ELR (cell line): ENCODE data around the gene CNOT2.

Experiments
- DNase-seq: peaks from one replicate; pipeline ENCODE4 v3.0.0-alpha.2; 2015; ENCODE audit warnings: low read depth

CNOT2 gene

GRCh38 chr12:70252832-70253231 is 9.6 kb downstream of the CNOT2 start:
- peak; percentile 7 for DNase-seq

GRCh38 chr12:70254225-70254624 is 11.0 kb downstream of the CNOT2 start:
- no peak for DNase-seq

GRCh38 chr12:70254846-70255245 is 11.6 kb downstream of the CNOT2 start:
- no peak for DNase-seq

DNA sequence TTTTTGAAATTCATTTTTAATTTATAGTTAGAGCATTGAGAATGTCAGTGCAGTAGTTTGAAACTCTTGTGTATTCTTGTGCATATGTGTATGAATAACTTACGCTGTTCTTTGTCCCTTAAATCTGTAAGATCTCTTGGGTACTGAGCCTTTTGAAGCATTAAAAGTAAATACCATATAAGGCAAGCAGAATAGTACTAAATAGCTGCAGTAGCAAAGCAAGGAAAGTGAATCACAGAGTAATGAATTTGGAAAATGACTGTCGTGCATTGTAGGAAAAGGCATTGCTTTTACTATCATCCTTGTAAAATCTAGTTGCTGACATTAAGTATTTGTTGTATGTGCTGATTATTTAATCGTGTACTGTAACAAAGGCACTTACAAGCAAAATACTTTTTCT is 12.1 kb downstream of the CNOT2 start:
- DNase-seq = peak; percentile 15

DNA sequence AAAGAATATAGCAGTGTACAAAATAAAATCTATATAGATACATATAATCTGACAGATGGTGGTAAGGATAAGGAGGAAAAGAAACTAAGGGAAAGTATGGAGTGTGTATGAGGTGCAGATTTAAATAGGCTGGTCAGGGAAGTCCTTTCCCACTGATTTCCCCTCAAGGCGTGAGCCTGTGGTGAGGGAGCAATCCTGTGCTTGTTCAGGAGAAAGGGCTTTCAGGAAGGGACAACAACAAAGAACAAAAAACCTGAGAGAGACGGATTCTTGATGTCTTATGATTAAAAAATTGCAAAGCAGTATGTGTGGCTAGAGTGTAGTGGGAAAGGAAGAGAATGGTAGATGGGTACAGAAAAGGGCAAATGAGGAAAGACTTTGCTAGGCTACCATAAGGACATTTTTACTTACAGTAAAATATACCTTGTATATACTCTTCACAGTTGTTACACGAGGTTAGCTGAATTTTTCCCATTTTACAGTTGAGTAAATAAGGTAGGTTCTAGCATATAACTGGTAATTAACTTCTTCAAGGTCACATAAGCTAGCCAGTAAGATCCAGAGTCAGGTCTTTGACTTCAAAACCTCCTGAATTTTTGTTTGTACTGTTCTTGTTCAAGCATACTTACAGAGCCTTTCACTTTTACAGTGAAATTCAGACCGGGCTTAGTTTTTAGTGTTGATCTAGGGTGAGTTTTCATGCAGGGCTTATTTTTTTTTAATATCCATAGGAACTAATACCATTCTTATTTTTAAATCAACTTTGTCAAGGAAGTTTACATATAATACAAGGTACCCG is 15.6 kb downstream of the CNOT2 start:
- peak; percentile 15 for DNase-seq

DNA sequence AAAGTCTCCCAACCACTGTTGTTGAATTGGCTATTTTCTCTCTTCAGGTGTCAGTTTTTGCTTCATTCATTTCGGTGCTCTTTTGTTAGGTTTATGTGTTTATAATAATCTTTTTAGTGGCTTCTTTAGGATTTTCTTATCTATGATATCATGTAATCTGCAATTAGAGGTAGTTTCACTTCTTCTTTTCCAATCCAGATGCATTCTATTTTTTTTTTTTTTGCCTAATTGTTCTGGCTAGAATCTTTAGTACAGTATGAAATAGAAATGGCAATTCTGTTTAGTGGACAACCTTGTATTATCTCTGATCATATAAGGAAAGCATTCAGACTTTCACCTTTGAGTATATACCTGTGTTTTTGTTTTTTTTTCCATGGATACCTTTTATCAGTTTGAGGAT is 17.4 kb downstream of the CNOT2 start:
- DNase-seq = no peak

GRCh38 chr12:70264067-70264867 is 21.0 kb downstream of the CNOT2 start:
- DNase-seq = no peak

- no peak for DNase-seq
These were observed 21.9 kb downstream of the CNOT2 start for GRCh38 chr12:70265132-70265531.

GRCh38 chr12:70267550-70267949 is 24.3 kb downstream of the CNOT2 start:
- peak; percentile 13 for DNase-seq

- no peak for DNase-seq
These were observed 25.7 kb downstream of the CNOT2 start for GRCh38 chr12:70268972-70269371.

GRCh38 chr12:70270108-70270507 is 26.9 kb downstream of the CNOT2 start:
- DNase-seq = no peak

GRCh38 chr12:70271025-70271424 is 27.8 kb downstream of the CNOT2 start:
- no peak for DNase-seq

GRCh38 chr12:70272510-70272909 is 29.3 kb downstream of the CNOT2 start:
- no peak for DNase-seq

GRCh38 chr12:70275045-70275444 is 31.8 kb downstream of the CNOT2 start:
- no peak for DNase-seq

DNA sequence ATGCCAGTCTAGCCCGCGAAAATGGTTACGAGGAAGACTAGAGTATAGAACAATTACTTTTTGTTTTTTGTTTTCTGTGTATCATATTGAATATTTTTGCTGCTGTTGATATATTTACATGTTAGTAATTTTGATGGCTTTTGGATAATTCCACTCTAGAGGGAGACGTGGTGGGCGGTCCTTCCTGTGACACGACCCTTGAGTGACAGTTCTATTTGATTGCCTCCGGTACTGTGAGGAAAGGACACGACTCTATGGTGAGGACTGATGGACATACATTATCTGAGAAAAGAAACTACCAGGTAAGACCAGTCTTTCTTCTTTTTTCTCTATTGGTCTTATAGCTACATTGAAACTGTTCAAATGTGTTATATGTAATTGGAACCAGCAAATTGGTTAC is 34.7 kb downstream of the CNOT2 start:
- no peak for DNase-seq

DNA sequence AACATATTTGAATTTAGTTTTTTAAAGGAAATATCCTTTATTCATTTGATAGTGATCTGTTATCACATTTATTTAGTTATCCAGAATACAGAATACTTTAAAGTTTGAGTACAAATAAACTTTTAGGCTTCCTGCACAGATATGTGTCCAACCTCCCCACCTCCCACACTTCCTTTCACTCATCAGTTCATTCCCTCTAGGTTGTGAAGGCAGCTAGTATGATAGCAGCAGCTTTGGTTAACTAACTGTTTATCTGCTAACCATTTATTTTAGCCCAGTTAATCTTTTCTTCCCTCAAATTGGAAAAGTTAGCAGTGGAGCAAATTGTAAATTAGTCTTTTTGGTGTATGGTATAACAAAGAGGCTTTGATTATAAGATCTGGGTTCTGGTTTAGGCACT is 35.7 kb downstream of the CNOT2 start:
- no peak for DNase-seq

DNA sequence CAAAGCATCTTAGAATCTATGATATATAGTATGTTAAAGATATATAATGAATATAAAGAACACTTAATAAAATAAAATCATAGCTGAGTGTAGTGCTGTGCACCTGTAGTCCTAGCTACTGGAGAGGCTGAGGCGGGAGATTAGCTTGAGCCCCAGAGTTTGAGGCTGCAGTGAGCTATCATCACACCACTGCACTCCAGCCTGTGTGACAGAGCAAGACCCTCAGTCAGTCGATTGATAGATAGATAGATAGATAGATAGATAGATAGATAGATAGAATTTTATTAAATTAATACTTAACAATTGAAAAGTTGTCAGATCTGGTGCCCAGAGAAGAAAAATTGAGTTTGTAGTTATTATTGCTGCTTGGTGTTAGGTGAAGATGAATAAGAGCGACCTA is 40.0 kb downstream of the CNOT2 start:
- no peak for DNase-seq

GRCh38 chr12:70288817-70289216 is 45.6 kb downstream of the CNOT2 start:
- DNase-seq = no peak

DNA sequence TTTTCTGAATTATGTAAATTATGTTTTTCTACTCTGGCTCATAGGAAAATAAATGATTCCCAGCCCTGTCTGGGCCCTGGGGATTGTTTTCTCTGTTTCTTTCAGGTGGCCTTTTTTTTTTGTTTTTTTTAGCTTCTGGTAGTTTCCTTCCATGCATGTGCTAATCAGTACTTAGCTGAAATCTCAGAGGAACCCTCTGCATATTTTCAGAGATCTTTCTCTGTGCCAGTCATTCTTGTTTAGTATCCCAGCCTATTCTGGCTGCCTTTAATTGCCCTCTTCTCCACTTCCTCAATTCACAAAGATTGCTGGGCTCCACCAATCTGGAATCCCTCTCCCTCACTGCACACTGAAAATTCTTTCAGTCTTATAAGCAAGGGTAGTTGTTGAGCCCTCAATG is 46.9 kb downstream of the CNOT2 start:
- DNase-seq = no peak

GRCh38 chr12:70292017-70292776 is 49.0 kb downstream of the CNOT2 start:
- no peak for DNase-seq

GRCh38 chr12:70304684-70305555 is 61.7 kb downstream of the CNOT2 start:
- DNase-seq = peak; percentile 37

GRCh38 chr12:70305794-70306193 is 62.6 kb downstream of the CNOT2 start:
- DNase-seq = no peak
